Neural progenitor cell (in vitro differentiated cells): ENCODE data around the gene MRC1.

Experiments used
- EZH2 ChIP-seq: fragments of 200-600 bp; sonication (generic); IDR thresholded peaks from 2 replicates; pipeline ENCODE4 v1.6.1; 2017; ENCODE audit warnings: antibody characterized with exemption, mild to moderate bottlenecking, moderate library complexity
- EZH2phosphoT487 ChIP-seq: fragments of 200-600 bp; sonication (generic); IDR thresholded peaks from 2 replicates; pipeline ENCODE4 v1.6.1; 2017; ENCODE audit warnings: antibody characterized with exemption
- TF ChIP-seq, protein P1 (sequence below): fragments of 200-600 bp; sonication (generic); IDR thresholded peaks from 2 replicates; pipeline ENCODE4 v1.5.1; 2017; ENCODE audit warnings: antibody characterized with exemption, mild to moderate bottlenecking

DNA sequence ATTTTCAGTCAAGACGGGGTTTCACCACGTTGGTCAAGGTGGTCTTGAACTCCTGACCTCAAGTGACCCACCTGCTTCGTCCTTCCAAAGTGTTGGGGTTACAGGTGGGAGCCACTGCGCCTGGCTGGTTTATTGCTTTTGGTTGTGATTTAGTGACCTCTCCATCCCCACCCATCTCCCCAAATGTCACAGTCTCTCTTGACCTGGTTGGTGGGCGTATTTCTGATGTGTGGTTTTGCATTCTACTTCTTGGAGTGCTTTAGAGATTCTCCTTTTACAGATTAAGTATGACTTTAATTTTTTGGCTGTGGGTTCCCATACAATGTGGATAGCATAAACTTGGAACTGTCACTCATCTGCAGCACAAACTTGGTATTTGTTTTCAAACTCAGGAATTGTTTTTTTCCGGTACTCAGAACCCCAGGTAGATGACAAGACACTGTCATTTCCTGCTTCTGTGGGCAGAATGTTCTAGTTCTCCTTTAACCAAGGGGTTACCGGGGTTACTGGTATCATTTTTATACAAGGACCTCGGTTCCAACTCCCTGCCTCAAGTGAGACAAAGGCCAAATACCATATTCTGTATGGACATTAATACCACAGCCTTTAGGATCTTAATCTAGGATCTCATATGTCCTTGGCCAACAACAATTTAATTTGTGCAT is 50.5 kb downstream of the MRC1 start:
- TF ChIP-seq, protein P1, sequence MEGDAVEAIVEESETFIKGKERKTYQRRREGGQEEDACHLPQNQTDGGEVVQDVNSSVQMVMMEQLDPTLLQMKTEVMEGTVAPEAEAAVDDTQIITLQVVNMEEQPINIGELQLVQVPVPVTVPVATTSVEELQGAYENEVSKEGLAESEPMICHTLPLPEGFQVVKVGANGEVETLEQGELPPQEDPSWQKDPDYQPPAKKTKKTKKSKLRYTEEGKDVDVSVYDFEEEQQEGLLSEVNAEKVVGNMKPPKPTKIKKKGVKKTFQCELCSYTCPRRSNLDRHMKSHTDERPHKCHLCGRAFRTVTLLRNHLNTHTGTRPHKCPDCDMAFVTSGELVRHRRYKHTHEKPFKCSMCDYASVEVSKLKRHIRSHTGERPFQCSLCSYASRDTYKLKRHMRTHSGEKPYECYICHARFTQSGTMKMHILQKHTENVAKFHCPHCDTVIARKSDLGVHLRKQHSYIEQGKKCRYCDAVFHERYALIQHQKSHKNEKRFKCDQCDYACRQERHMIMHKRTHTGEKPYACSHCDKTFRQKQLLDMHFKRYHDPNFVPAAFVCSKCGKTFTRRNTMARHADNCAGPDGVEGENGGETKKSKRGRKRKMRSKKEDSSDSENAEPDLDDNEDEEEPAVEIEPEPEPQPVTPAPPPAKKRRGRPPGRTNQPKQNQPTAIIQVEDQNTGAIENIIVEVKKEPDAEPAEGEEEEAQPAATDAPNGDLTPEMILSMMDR: no peak
- TF ChIP-seq EZH2: no peak
- no peak for TF ChIP-seq EZH2phosphoT487
